BLaER1 treated with 17β-estradiol and CSF1 and Interleukin-3, amounts not matched to agents 10 nM and 100 nM (cell line): ENCODE measurements around the gene IGSF21.

Source experiments
- H3K27ac ChIP-seq, 11 experiments: shearing (Covaris generic); formaldehyde crosslinking; 2 replicates each; pipeline ENCODE4 v1.8.1; 2022
- H3K27me3 ChIP-seq, 11 experiments: shearing (Covaris generic); formaldehyde crosslinking; 2 replicates each; pipeline ENCODE4 v1.8.1; 2022
- H3K36me3 ChIP-seq, 11 experiments: shearing (Covaris generic); formaldehyde crosslinking; 2 replicates each; pipeline ENCODE4 v1.8.1; 2022
- H3K4me1 ChIP-seq, 10 experiments: shearing (Covaris generic); formaldehyde crosslinking; 2 replicates each; pipeline ENCODE4 v1.8.1; 2022
- H3K4me2 ChIP-seq, 11 experiments: shearing (Covaris generic); formaldehyde crosslinking; 2 replicates each; pipeline ENCODE4 v1.8.1; 2022
- H3K4me3 ChIP-seq, 10 experiments: shearing (Covaris generic); formaldehyde crosslinking; 2 replicates each; pipeline ENCODE4 v1.8.1; 2022
- H3K9ac ChIP-seq, 11 experiments: shearing (Covaris generic); formaldehyde crosslinking; 2 replicates each; pipeline ENCODE4 v1.8.1; 2022
- H3K9me3 ChIP-seq, 11 experiments: shearing (Covaris generic); formaldehyde crosslinking; replicated peaks in 1 of 11; 2 replicates each; pipeline ENCODE4 v1.8.1; 2022
- H4K20me1 ChIP-seq, 11 experiments: shearing (Covaris generic); formaldehyde crosslinking; 2 replicates each; pipeline ENCODE4 v1.8.1; 2022
- Cebpa-rat ChIP-seq, 11 experiments: shearing (Covaris generic); IDR thresholded peaks; 2 replicates each; pipeline ENCODE4 v1.8.1; 2022

IGSF21 gene

DNA sequence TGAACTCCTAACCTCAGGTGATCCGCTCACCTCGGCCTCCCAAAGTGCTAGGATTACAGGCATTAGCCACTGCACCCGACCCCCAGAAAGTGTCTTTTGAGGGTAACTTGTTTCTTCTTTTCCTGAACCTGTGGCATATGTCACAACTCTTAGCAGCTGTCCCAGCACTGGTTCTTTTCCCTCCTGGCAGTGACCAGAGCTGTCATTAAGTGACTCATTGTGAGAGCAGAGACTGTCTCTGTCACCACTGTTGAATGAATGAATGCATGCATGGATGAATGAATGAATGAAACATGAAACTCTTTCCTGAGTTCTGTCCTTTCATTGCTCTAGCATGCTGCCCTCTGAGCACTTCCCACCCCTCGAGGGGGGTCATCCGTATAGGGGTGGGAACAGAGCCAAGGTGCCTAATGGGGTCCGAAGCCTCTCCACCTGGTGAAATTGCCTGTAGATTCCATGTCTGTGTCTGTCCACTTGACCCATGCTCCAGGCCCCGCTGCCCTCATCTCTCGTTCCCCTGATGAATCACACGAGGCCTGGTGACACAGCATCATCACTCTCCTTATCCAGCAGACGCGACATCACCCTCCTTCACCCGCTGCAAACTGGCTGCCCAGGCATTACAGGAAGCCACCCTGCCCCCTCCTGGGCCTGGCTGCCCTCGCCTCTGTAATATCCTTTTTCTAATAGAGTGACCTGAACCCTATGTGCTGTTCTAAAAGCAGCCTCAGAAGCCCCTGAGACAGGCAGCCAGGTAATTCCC, 75.0 kb downstream of the IGSF21 start:
- Histone ChIP-seq H3K27ac (peak overlapping the region in 1 of 11 experiments; percentile 32; a peak in 3 of 22 replicates), H3K4me2 (peak overlapping the region in 10 of 11 experiments; percentile 1 to 68 (median 48); a peak in 10 of 22 replicates), H3K9me3 (no peaks in the 10 kb centered on the region), H3K36me3 (no peaks in the 10 kb centered on the region), H3K9ac (no peak overlapping the region), H3K4me3 (no peak overlapping the region), H4K20me1 (peaks cover 0 to 6% (median 0%) of the 10 kb centered on the region in 11 experiments; a peak in 2 of 22 replicates), H3K4me1 (peaks cover 24 to 38% (median 27%) of the 10 kb centered on the region in 10 experiments), H3K27me3 (no peaks in the 10 kb centered on the region)
- TF ChIP-seq Cebpa-rat (IDR thresholded peaks at IDR 0.05) = no peak

DNA sequence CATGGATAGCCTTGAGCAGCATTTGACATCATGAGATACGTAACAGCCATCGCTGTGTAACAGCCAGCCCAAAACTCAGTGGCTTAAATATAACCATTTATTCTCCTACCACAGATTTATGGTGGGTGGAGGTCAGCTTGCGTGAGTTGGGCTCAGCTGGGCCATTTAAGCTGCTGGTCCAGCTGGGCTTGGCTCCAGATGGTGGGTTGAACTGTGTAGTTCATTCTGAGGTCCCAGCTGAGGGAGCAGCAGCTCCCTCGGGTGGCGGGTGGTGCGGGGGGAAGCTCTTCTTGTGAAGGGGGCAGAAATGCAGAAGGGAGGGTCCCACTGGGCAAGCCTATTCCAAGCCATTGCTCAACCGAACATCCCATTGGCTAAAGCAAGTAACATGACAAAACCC, 75.9 kb downstream of the IGSF21 start:
- H3K36me3 ChIP-seq = no peaks in the 10 kb centered on the region
- H3K4me2 ChIP-seq = peak overlapping the region; percentile 28 to 68 (median 50)
- no peaks in the 10 kb centered on the region for H3K27me3 ChIP-seq
- H3K4me3 ChIP-seq = no peak overlapping the region
- TF ChIP-seq Cebpa-rat (IDR thresholded peaks at IDR 0.05) = no peak
- no peak overlapping the region; a peak in 1 of 22 replicates for H3K27ac ChIP-seq
- H3K9me3 ChIP-seq = no peaks in the 10 kb centered on the region
- no peak overlapping the region for H3K9ac ChIP-seq
- peaks cover 18 to 34% (median 25%) of the 10 kb centered on the region in 10 experiments for H3K4me1 ChIP-seq
- peaks cover 0 to 6% (median 0%) of the 10 kb centered on the region in 11 experiments; a peak in 1 of 22 replicates for H4K20me1 ChIP-seq

DNA sequence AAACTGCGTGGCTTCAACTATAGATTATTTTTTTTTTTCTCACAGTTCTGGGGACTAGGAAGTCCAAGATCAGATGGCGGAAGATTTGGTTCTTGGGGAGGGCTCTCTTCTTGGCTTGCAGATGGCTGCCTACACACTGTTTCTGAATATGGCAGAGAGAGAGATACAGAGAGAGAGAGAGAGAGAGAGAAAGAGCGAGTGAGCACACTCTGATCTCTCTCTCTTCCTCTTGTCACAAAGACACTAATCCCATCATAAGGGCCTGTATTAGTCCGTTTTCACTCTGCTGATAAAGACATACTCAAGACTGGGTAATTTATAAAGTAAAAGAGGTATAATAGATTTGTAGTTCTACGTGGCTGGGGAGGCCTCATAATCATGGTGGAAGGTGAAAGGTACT, 79.5 kb downstream of the IGSF21 start:
- no peaks in the 10 kb centered on the region for H3K27me3 ChIP-seq
- H3K27ac ChIP-seq = no peak overlapping the region
- TF ChIP-seq Cebpa-rat (IDR thresholded peaks at IDR 0.05) = no peak
- peaks cover 17 to 27% (median 24%) of the 10 kb centered on the region in 10 experiments for H3K4me1 ChIP-seq
- H3K4me2 ChIP-seq = no peak overlapping the region
- H3K9ac ChIP-seq = no peak overlapping the region
- H4K20me1 ChIP-seq = no peaks in the 10 kb centered on the region; a peak in 1 of 22 replicates
- H3K9me3 ChIP-seq = no peaks in the 10 kb centered on the region
- no peak overlapping the region for H3K4me3 ChIP-seq
- H3K36me3 ChIP-seq = no peaks in the 10 kb centered on the region

DNA sequence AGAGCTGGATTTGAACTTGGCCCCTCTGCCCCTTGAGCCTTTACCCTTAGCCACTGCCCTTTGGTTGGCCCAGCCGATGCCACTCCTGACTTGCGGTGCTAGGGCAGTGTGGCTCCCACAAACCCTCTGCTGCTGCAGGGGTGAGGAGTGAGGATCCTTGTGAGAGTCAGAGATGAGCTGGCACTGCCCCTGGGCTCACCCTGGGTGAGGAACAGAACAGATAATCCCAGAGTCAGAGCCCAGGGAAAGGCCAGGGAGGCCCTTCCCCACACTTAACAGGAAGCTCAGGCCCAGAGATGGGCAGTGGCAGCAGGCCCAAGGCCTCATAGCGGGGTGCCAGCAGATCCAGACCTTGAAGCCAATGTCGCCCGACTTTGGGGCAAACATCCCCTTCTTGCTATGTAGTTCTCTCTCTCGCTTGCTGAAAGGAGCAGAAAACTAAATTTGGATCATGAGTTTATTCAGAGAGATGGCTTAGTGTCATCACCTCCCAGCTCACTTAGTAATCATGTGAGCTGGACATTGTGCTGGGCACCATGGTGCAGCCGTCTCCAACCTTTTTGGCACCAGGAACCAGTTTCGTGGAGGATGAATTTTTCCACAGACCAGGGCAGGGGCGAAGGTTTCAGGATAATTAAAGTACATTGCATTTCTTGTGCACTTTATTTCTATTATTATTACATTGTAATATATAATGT, 81.4 kb downstream of the IGSF21 start:
- peaks cover 2 to 14% (median 9%) of the 10 kb centered on the region in 10 experiments; a peak in 16 of 20 replicates for H3K4me1 ChIP-seq
- H3K27ac ChIP-seq = no peak overlapping the region
- H3K4me2 ChIP-seq = peak overlapping the region in 1 of 11 experiments; percentile 42; a peak in 1 of 22 replicates
- TF ChIP-seq Cebpa-rat (IDR thresholded peaks at IDR 0.05) = no peak
- no peak overlapping the region for H3K4me3 ChIP-seq
- no peaks in the 10 kb centered on the region for H3K27me3 ChIP-seq
- no peaks in the 10 kb centered on the region; a peak in 1 of 22 replicates for H4K20me1 ChIP-seq
- H3K36me3 ChIP-seq = no peaks in the 10 kb centered on the region
- no peak overlapping the region for H3K9ac ChIP-seq
- no peaks in the 10 kb centered on the region for H3K9me3 ChIP-seq

DNA sequence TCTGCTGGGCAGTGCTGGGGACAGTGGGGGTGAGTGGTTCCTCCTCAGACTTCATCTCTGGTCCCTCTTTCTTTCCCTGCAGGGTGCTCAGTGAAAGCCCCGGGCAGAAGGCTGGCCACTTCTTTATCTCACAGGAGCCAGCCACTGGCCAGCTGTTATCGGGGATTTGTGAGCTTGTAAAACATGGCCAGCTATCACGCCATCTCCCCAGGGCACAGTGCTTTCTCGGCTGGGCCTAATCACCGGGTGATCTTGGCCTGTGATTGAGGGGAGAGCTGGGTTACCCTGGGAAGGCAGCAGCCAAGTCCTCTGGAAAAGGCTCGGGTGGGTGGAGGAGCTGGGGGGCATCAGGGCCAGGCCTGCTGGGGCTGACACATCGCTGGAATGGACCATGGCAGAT, 83.0 kb downstream of the IGSF21 start:
- TF ChIP-seq Cebpa-rat (IDR thresholded peaks at IDR 0.05) = no peak
- Histone ChIP-seq H3K9ac (no peak overlapping the region), H3K27ac (no peak overlapping the region), H3K4me1 (peaks cover 2 to 16% (median 7%) of the 10 kb centered on the region in 10 experiments; a peak in 13 of 20 replicates), H3K4me2 (no peak overlapping the region), H3K9me3 (no peaks in the 10 kb centered on the region), H4K20me1 (no peaks in the 10 kb centered on the region; a peak in 1 of 22 replicates), H3K36me3 (no peaks in the 10 kb centered on the region), H3K27me3 (no peaks in the 10 kb centered on the region), H3K4me3 (no peak overlapping the region)

DNA sequence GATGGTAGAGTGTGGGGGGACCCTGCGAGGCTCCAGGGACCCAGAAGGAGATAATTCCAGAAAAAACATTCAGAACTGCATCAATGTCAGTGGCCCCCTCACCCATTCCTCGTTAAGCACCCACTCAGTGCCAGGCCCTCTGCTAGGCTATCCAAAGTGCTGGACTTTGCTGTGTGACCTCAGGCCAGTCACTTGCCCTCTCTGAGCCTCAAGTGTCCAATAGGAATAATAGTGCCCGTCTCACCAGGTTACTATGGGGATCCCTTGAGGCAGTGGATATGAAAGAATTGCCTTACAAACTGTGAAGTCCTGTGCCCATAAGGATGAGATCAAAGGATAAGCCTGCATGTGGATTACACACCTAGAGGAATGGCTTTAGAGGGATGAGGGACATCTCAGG, 83.4 kb downstream of the IGSF21 start:
- Histone ChIP-seq H3K36me3 (no peaks in the 10 kb centered on the region), H3K9me3 (no peaks in the 10 kb centered on the region), H4K20me1 (no peaks in the 10 kb centered on the region; a peak in 2 of 22 replicates), H3K4me2 (no peak overlapping the region), H3K4me3 (no peak overlapping the region), H3K9ac (no peak overlapping the region), H3K4me1 (peaks cover 2 to 16% (median 7%) of the 10 kb centered on the region in 10 experiments; a peak in 13 of 20 replicates), H3K27me3 (no peaks in the 10 kb centered on the region), H3K27ac (no peak overlapping the region)
- TF ChIP-seq Cebpa-rat (IDR thresholded peaks at IDR 0.05) = no peak

DNA sequence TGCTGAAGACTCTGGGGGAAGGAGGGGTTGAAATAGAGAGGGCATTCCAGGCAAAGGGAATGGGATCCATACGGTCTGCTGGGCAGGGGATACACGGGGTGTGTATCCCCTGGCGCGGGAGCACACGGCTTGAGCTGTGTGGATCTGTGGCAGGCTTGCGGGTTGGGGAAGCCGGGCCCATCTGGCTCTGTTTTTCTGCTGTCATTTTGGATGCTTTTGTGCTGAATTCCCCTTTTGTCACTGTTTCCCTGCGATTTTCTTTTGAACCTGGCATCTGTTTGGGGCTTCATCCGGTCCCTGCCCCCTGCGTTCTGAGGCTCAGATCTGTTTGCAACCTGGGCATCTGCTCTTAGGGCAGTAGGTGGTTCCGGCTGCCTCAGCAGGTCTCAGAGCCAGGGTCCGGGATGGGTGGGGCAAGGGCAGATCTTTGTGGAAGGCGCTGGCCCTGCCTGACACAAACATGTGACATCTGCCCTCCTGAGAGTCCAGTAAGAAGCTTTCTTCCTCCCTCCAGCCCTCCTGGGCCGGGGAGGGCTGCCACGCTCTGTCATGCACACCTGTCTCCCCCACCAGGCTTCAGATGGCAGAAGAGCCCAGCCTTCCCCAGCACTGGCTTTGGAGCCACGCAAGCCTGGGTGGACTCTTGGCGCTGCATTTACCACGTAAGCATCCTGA, 84.0 kb downstream of the IGSF21 start:
- Histone ChIP-seq H3K4me1 (peaks cover 2 to 16% (median 7%) of the 10 kb centered on the region in 10 experiments; a peak in 13 of 20 replicates), H3K9me3 (no peaks in the 10 kb centered on the region), H3K27me3 (no peaks in the 10 kb centered on the region), H3K9ac (no peak overlapping the region), H3K27ac (no peak overlapping the region), H3K4me2 (no peak overlapping the region), H3K36me3 (no peaks in the 10 kb centered on the region), H4K20me1 (no peaks in the 10 kb centered on the region; a peak in 2 of 22 replicates), H3K4me3 (no peak overlapping the region)
- TF ChIP-seq Cebpa-rat (IDR thresholded peaks at IDR 0.05) = no peak

DNA sequence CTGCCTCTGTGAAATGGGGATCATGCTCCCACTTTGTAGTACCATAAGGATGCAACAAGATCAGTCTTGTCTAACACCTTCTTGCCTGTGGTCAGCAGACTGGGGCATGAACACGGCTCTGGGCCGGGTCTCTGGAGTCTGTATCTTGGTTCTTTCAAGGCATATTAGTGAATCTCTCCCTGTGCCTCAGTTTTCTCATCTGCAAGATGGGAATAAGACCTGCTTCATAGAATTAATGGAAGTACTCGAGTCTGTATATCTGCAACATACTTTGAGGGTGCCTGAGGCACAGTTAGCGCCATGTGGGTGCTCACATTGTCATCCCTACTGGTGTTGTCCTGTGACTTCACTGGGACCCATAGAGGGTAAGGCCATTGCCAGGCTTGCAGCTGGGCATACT, 84.6 kb downstream of the IGSF21 start:
- H3K27me3 ChIP-seq = no peaks in the 10 kb centered on the region

DNA sequence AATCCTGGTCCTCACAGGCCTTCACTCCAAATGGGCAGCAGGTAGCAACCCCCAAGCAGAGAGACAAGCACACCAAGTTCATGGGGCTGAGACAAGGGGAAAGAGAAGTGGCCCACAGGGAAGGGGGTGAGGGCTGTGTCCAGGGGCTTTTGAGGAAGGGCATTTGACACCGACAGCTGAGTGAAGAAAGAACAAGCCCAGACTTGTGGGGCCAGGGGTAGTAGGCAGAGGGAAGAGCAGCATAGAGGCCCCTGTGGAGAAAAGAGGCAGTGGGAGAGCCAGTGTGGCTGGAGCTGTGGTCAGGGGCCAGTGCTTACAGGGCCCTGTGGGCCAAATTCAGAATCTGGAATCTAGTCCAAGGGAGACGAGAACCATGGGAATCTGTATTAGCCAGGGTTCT, 85.4 kb downstream of the IGSF21 start:
- Histone ChIP-seq H3K9me3 (no peaks in the 10 kb centered on the region), H4K20me1 (no peaks in the 10 kb centered on the region; a peak in 2 of 22 replicates), H3K27ac (no peak overlapping the region), H3K4me2 (peak overlapping the region in 2 of 11 experiments; percentile 14 to 45; a peak in 2 of 22 replicates), H3K27me3 (no peaks in the 10 kb centered on the region), H3K9ac (no peak overlapping the region), H3K4me1 (peaks cover 0 to 16% (median 4%) of the 10 kb centered on the region in 10 experiments; a peak in 13 of 20 replicates), H3K4me3 (no peak overlapping the region), H3K36me3 (no peaks in the 10 kb centered on the region)
- TF ChIP-seq Cebpa-rat (IDR thresholded peaks at IDR 0.05) = no peak

More for the DNA sequence above, 84.6 kb downstream of the IGSF21 start:
- Histone ChIP-seq H3K9ac (no peak overlapping the region), H4K20me1 (no peaks in the 10 kb centered on the region; a peak in 2 of 22 replicates), H3K9me3 (no peaks in the 10 kb centered on the region), H3K36me3 (no peaks in the 10 kb centered on the region), H3K4me3 (no peak overlapping the region), H3K27ac (no peak overlapping the region), H3K4me1 (peaks cover 2 to 16% (median 7%) of the 10 kb centered on the region in 10 experiments; a peak in 13 of 20 replicates), H3K4me2 (no peak overlapping the region)
- TF ChIP-seq Cebpa-rat (IDR thresholded peaks at IDR 0.05) = no peak
